ENCODE results near the gene MAP2K2.
A peak's percentile ranks its signal among the peaks of the same experiment; 100 is the strongest.

Gene MAP2K2

DNA sequence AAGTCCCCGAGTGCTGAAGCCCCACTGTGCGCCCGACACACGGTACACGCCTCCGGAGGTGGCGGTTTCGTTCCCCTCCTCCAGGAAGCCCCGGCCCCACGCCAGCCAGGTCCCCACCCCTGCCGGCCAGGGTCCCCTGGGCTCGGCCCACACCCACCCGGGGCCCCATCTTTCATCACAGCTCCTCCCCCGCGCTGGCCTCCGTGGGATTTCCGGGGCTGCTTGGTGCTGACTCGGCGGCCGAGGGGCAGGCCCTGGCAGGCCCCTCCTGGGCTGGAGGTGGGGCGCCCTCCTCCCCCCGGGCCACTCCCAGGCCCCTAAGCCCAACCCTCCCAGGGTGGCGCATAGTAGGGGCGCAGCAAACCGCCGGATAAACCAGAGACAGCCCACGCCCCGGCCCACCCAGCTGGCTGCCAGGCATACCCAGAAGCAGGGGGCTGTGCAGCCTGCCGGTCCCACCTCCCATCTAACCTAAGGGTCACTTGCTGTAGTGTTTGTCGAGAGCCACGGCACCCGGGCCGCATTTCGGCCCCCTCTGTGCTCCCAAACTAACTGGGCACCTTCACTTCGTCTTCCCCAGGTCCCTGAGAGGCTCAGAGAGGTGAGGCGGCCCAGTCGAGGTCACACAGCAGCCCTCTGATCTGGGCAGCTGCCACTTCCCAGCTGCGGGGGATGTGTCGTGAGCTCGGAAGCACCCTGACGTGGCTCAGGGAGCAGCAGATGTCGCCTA, 63.9 kb downstream of the MAP2K2 start:
- DNase-seq, result peak; percentile 58

DNA sequence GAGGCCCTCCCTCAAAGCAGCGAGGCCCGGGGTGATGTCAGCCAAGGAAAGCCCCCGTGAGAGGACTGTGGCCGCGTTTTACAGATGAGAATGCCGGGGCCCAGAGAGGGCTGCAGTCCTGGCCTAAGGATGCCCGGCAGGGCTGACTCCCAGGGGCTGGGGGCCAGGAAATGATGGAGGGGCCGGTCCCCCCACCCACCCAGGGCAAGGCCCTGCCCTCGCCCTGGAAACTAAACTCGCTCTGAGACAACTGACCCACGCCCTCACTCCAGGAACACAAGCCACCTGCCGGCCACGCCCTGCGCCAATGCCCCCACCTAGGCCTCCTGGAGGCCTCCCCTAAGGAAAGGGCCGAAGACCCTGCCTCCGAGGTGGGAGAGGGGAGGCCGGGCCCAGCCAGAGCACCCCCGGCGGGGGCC, 64.5 kb downstream of the MAP2K2 start:
- DNase-seq, result no peak

DNA sequence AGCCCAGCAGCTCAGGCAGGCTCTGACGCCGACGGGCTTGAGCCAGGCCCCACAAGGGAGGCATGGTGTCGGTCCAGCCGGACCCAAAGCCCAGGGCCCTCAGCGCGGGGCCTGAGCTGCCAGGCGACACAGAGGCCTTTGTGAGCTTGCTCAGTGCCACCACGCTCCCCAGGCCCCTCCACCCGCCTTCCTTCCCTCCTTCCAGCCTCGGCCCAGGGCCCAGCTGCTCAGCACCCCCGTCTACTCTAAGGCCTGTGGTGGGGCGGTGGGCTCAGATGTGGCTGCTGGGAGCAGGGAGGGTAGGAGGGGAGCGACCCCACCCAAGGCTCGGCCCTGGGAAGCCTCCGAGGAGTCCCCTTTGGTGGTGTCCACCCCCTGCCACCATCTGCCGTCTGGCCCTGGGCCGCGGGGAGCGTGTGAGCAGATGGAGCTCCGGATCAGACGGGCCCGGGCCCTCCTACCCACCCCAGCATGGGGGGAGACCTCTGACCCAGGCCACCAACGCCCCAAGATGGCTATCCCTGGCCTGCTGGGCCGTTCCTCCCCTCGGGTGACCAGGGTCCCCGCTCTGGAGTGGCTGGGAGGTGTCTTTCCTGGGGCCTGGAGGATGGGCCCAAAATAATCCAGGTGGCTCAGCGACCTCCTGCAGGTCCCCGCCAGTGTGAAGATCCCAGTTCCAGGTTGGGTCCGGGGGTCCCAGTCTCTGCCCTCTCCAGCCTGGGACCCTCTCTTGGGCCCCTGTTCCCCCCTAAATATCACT, 65.0 kb downstream of the MAP2K2 start:
- no peak for DNase-seq

DNA sequence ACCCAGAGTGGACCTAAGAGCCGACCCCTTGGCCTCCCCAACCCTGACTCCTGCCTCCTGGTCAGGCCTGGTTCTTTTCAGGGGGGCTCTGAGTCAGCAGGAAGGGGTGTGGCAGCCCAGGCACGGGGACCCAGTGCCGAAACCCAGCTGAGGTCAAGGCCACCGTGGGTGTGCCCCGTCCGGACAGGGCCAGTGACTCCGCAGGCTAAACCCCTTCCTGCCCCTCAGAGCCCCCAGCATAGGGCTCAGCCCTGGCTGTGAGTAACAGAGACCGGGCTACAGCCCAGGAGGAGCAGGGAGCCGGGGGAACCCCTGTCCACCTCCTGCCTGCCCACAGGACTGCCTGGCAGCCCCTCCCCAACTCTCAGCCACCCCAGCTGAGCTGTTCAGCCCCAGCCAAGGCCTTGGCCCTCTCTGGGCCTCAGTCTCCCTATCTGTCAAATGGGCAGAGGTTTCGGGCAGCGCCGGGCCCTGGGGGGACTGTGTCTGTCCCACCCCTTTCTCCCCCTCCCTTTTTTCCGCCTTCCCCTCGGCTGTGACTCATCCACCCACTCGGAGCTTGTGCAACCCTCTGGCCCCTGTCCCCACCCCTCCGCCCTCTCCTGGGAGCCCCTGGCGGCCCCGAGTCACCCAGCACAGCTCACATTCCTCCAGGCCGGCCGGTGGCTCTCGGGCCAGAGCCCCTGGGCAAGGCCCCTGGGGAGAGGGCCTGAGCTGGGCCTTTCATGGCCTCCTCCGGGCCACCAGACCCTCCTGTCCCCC, 65.8 kb downstream of the MAP2K2 start:
- DNase-seq, result peak; percentile 67

DNA sequence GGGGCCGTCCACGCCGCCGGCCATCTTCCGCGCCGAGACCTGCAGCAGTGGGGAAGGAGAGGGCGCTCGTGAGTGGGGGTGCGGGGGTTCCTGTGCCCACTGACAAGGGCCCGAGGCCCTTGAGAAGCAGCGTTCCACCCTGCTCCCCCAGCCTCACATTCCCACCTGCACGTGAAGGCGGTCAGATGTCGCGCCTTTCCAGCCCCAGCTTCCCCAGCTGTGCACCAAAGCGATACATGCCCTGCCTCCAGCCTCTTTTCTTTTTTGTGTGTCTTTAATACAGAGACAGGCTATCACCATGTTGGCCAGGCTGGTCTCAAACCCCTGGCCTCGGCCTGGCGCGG, 68.7 kb downstream of the MAP2K2 start:
- DNase-seq, result no peak

DNA sequence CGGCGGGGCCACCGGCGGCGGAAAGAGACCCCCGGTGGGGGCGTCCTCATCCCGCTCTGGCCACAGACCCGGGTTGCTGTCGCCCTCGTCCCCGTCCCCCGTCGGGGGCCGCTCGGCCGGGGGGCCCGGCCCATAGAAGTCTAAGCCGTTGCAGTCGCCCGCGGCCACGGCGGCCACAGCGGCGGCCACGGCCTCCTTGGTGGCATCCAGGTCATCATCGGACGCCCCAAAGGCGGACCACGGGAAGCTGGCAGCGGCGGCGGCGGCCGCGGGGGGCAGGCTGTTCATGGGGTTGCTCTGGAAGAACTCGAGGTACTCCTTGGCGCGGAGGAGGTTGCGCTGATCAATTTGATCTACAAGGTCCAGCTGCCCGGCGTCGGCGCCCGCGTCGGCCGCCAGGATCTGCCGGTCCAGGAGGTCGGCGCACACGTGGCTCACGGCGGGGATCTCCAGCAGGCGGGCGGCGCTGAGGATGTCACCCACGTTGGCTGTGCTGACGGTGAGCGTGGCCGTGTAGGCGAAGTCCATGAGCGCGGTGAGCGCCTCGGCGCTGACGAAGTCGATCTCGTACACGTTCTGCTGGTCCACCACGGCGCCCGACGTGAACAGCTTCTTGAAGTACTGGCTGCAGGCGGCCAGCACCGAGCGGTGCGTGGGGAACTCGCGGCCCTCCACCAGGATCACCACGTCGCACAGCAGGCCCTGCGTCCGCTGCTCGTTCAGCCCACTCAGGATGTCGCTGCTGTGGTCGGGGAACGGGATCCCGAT, 69.3 kb downstream of the MAP2K2 start:
- DNase-seq, result no peak

DNA sequence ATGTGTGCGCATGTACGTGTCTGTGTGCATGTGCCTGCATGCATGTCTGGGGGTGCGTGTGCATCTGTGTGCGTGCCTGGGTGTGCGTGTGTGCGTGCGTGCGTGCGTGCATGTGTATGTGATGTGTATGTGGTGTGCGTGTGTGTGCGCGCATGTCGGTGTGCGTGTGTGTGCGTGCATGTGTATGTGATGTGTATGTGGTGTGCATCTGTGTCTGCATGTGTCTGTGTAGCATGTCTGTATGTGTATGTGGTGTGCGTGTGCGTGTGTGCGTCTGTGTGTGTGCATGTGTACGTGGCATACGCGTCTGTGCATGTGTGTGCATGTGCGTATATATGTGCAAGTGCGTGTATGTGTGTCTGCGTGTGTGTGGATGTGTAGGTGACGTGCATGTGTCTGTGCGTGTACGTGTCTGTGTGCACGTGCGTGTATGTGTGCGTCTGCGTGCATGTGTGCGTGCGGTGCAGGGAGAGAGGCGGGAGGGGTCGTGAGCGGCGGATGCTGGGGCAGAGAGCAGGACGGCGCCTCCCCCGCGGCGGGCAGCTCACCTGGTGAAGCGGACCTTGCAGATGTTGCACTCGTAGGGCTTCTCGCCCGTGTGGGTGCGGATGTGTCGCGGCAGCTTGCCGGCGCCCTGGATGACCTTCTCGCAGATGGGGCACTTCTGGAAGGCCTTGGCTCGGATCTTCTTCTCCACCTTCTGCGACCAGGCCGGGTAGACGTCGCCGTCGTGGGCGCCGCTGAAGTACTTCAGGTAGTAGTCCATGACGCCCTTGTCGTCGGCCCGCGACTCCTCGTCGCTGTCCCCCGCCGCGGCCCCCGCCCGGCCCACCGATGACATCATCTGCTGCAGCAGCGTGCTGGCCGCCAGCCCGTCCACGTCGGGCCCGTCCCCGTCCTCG, 70.2 kb downstream of the MAP2K2 start:
- no peak for DNase-seq

DNA sequence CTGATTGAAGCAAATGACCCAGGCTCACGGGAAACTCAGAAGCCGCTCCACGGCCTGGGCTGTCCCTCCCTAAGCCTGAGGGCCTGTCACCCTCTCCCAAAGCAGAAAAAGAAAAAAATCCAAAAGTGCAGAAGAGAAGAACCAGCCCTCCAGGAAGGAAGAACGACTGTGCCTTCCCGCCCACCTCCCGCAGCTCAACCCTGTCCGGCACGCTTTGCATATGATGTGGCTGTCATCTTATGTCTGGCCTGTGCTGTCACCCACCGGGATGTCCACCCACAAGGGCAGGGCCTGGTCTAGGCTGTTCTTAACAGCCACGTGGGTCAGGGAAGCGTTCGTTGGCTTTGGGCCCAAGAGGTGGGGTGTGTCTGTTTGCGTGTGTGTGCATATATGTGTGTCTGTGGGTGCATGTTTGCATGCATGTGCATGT, 70.9 kb downstream of the MAP2K2 start:
- no peak for DNase-seq

DNA sequence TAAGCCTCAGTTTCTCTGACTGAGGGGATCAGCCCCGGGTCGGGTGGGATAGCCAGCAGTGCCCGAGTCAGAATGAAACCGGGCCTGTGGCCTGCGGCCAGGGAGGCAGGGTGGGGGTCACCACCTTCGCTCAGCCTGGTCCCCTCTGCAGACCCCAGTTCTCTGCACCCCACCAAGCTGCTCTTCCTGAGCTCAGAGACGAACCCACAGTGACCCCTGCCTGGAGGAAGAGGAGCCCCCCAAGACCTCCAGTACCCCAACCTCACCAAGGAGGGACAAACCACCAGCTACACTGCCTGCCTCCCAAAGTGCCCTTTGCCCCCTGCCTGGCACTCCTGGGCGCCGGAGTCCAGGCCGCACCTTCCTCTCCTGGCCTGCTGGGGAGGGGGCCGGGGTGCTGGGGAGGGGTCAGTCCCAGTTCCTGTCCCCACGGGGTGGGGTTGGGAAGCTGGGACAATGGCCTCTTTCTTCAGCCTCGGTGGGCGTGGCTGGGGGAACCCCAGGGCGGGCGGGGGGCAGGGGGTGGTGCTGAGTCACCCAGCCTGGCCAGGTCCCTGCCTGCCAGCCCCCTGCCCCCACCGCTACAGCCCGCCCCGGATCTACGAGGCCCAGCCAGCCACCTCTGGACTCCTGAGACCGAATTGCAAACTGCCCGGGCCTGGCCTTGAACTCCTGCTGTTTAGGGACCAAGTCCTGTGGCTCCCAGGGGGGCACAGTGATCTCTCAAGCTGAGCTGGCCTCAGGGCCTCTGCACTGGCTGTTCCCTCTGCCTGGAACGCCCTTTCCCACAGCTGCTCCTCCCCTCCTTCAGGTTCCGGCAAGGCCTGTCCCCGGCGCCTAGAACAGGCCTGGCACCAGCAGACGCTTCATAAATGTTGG, 71.6 kb downstream of the MAP2K2 start:
- no peak for DNase-seq

DNA sequence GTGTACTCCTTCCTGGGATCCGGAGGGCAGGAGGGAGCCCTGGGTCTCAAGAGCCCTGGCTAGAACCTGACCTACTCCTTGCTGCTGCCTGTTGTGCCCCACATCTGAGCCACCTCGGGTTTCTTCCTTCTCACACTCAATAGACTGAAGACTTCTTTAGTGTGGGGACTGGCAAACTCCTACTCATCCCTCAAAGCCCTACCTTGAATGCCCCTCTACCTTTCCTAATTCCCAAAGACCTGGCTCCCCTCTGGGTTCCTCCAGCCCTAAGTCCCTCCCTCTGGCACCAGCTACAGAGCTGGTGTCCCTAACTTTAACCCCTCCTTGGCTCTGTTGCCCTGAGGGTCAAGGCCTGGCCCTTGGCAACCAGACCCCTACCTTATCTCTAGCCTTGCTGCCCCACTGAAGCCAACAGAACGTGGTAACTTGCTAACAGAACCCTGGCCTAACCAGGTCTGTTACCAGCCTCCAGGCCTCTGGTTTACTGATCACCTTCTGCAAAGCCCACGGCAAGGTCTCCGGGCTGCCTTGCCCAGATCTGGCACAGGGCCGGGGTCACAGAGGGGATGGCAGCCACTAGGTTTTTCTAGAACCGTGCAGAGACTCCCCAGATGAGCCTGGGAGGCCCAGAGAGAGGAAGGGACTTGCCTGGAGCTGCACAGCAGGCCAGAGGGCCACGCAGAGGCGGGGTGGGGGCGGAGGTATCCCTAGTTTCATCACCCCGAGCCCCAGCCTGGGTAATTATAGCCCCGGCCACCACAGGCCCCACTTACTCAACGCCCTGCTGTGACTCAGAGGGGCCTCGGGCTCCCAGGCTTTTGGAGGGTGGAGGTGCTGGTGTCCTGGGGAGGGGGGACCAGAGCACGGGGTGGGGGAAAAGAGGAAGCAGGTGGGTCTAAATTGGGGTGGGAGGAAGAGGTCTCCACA, 72.5 kb downstream of the MAP2K2 start:
- no peak for DNase-seq

DNA sequence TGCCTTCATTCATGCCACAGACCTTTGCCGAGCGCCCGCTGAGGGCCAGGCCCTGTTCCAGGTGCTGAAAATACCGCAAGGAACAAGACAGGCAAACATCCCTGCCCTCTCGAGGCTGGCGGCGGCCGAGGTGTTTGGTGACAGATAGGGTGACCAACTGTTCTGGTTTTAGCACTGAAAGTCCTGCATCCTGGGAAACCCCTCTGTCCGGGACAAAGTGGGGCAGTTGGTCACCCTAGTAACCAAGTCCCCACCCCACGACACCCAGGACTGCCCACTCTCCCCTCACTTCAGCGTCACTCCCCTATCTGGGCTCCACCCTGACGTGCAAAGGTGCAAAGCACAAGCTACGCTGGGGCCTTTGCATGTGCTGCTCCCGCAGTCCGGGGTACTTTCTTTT, 74.5 kb downstream of the MAP2K2 start:
- no peak for DNase-seq

DNA sequence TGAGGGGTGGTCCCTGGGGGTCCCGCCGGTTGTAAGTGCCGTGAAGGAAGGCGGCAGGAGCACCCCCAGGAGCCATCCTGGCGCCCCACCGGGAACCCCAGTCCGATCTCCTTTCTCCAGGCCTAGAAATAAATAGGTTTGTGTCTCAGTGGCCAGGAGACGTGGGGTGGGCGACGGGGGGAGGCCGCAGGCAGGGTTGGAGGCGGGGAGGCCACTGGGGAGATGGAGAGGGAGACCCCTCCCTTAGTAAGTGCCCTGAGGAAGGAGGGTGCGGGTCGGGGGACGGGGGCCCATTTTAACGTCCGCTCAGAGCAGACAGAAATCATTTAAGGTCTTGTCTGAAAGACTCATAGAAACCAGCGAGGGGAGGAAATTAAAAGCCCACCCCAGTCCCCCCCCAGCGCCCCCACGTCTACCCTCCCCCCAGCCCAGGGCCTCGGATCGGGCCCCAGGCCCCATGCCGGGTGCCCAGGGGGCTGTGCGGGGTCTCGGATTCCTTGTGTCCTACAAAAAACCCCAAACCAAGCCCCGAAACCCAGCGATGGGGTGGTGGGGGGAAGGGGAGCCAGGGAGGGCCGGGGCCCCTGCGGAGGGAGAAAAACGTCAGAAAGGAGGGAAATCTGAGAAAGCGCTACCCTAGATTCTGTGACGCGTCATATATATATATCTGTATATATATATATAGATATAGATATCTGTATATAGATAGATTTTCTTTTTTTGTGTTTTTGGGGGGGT, 76.8 kb downstream of the MAP2K2 start:
- no peak for DNase-seq

DNA sequence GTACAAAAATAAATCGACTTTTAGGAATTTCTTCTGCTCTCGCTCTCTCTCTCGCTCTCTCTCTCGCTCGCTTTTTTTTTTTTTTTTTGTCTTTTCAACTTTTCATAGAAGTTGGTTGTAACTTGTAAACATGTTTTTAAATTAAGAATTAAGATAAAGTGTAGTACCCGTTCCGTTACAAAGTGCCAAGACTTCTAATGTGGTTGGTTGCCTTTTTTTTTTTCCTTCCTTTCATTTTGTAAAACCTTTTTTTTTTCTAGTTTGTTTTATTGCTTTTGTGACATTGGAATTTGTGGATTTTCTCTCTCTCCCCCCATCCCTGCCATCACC, 77.6 kb downstream of the MAP2K2 start:
- no peak for DNase-seq

DNA sequence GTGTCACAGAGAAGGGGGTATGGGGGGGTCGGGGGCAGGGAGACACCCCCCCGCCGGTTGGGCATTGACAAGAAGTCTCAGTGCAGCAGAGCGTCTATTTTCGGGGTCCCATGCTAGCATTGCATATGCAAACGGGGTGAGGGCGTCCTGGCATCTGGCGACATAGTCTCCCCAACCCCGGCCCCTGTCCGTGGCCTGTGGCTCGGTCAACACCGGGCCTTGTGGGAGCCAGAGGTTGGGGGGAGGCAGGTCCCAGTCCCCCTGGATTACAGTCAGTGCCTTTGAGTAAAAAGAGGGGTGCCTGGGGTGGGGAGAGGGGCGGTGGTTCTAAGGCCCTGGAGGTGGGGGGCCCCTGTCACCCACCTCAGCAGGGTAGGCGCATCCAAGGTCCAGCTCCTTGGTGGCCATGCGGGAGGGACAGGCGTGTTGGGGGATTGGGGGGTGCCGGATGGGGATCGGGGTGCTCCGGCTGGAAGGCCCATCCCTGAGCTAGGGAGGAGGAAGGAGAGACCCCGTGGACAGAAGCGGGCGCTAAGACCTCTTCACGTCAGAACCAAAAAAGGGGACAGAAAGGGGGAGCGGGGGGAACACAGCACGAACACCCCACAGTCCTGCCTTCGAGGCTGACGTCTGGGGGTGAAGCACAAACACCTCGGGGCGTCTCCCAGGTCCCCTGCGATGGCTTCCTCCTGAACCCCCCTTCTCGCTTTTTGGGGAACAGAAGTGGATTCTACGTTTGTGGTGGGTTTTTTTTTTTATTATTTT, 78.1 kb downstream of the MAP2K2 start:
- DNase-seq, result no peak

DNA sequence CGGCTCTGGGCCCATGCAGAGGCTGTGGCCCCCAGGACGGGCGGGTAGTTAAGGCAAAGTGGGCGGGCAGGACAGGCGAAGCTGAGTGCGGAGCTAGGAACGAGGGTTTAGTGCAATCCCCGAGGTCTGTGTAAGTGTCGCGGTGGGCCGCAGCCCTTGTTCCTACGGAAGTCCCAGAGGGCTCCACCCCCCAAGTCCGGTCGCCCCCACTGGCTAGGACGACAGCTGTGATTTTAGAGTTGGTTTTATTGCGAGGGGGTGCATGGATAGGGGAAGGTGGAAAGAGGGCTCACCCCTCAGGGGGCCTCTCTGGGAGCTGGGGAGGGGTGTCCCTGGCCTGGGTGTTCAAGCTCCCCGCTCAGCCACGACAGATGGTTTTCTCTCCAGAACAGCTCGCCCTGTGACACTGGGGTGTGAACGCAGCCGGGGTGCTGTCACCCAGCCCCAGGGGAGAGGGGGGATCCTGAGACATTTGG, 78.9 kb downstream of the MAP2K2 start:
- no peak for DNase-seq

DNA sequence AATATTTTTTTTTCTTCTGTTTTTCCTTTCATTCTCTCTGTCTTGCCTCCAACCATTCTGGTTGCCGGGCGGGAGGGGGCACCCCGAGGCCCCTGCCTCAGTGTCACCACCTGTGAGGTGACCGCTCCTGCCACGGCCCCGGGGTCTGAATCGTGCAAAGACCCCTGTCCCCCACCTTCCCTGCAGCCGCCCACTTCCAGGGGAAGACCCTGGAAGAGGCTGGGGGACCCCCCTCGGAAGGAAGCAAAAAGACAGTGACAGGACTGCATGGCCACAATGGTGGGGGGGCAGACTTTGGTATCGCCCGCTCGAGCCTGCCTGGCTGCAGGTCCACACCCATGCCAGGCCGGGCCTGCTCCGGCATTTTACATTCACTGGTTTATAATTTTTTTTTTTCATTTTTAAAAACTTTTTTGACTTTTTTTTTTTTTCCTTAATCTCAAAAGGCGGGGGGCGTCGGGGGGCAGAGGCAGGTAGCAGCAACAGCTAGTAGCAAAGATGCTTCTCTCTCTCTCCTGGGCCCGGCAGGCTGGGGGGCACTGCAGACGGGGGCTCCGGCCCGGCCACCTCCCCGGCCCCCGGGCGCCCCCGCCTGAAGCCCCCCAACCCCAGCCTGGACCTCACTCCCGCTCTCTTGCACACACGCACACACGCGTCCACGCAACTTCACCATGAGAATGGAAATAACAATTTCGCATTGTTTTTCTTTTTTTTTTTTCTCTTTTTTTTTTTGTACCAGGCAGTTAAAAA, 79.8 kb downstream of the MAP2K2 start:
- DNase-seq, result no peak

DNA sequence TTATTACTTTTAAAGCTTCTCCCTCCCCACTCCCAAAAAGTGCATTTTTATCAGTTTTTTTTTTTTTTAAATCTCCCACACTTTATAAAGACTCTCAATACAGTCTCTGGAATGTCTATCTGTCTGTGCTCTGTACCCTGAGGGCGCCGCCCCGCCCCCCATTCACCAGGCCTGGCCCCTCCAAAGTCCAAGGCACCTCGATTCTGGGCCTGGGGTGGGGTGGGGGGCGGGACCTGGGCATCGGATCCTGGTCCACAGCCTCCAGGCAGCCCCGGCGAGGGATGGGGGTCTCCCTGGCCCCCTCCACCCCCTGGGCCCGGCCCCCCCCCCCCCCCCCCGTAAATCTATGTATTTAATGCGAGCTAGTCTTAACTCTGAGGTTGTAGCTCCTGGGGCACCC, 80.5 kb downstream of the MAP2K2 start:
- DNase-seq, result no peak

DNA sequence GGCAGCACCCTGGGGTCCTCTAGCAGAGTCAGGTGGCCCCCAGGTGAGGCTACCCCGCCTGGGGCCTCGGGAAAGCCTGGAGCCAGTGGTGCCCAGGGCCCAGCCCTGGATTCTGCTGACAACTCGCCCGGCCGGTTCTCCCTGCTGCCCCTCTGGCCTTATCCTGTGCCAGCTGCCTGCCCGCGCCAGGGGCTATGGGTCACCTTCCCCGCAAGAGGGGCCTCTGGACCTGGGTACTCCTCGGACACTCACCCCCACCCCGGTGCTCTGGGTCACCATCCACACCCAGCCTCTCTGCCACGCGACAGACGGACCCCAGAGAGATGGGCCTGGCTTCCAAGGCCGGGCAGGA, 81.2 kb downstream of the MAP2K2 start:
- DNase-seq, result no peak

Data from stimulated activated CD4-positive, alpha-beta T cell treated with anti-CD3 and anti-CD28 coated beads, Interleukin-4, amount 100 ng/mL, for 24 hours (primary cell).